Epithelial cell of umbilical artery (primary cell): ENCODE results near the gene TEX52. TPM values are rescaled to one million over a fixed set of nuclear protein-coding genes. Genes with fewer than 3 reads are reported as not detected.

ENCODE experiments used
- total RNA-seq: library from RNA; depleted of rRNA; stranded (reverse); fragments of >200 nt; gene quantifications from 2 replicates; pipeline ENCODE4 v1.2.3, GENCODE V29; 2014

TEX52 gene
- not detected in 2 replicates for total RNA-seq

DNA sequence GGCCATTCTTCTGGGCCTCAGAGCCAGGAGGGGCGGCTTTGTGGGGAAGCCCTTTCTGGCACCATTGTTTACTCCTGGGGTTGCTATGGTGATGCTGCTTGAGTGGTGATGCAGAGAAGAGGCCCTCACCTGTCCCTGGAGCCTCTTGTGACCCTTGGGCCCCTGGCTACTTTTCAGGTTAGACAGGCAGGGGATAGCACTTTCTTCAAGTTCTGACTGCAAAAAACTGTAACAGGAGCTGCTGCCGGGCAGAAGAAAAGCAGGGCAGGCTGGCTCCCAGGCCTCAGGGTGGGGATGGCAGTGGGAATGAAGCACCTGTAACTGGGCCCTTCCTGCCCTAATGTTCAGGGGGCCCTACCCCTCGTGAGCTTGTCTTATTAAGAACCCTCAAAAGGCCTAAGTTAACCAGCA is at the start of gene TEX52:
TSS of gene TEX52 (minus strand) at position 19 of the 411 bp plus-strand sequence. CDS start at position 6, 13 bp downstream.

DNA sequence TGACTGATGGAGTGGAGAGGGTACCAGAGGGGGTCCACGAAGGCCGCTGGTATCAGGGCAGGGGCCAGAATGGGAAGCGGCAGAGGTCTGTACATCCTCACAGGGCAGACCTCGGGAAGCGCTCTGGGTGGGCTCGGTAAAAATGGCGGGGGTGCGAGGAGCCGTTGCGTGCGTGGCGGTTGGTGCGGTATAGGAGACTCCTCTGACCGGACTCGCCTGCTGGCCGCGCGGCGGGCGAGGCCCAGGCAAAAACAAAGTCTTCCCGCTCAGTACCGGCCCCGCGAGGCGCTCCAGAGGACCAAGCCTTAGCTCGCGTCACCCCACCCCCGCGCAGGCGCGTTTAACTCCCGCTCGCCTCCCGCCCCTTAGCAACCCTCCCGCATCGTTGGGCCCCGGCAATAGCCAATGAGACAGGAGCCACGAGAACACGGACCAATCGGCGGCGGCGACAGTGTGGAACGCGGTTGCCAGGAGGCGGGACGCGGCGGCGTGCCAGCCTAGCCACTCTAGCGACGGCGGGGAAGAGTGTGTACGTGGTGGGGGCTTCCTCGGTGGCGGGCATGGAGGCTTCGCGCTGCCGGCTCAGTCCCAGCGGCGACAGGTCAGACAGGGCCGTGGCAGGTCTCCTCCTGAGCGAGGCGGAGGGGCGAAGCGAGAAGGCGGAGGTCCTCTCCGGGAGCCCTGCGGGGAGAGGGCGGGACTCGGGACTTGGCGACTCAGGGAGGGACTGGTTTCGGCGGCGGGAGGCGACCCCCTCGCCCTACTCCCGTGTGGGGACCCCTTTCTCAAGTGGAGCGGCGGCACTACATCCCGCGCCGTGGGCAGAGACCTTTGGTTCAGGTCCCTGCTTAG is 33.8 kb upstream of the TEX52 start, which contains the start of gene TULP3:
TSS of gene TULP3 (plus strand) at position 504 of the 852 bp plus-strand sequence. CDS start at position 561, 57 bp downstream.

DNA sequence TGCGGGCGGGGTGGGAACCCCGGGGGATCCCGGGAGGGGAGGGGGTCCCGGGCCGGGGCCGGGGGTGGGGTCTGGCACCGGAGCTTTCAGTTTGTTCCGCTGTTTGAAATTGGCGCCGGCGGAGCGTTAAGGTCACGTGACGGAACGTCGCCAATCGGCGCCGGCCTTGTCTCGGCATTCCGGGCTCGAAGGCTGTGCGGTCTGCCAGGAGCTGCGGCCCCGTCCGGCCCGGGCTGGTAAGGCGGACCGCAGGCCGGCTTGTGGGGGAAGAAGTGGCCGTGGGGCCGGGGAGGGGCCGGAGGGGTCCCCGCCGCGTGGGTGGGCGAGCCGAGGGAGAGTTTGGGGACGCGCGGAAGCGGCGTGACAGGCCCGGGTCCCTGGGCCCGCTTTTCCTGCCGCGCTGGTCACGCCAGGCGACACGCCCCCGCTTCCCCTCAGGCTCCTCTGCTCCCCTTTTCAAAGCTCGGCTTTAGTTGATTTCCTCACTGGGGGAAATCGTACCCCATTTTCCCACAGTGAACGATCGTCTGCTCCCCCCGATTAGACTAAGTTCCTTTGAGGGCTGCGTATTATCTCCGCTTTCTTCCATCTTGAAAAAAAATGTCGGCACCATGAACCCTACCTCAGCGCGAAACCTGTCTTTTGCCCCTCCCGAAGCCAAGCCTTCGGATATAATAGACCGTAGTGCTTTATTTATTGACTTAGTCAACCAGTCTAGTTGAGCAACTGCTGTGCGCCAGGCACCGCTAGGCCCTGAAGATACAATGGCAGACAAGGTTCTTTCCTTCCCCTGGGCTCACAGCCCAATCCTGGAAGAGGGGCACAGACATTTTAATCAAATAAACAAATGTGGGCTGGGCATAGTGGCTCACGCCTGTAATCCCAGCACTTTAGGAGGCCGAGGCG is 20.5 kb upstream of the TEX52 start, which contains the start of the genes FOXM1 and RHNO1:
TSS of gene FOXM1 (minus strand) at position 128 of the 906 bp plus-strand sequence. CDS start 2,696 bp downstream, outside the sequence.
TSS of gene RHNO1 (plus strand) at position 177 of the 906 bp plus-strand sequence. CDS start 8,144 bp downstream, outside the sequence.

DNA sequence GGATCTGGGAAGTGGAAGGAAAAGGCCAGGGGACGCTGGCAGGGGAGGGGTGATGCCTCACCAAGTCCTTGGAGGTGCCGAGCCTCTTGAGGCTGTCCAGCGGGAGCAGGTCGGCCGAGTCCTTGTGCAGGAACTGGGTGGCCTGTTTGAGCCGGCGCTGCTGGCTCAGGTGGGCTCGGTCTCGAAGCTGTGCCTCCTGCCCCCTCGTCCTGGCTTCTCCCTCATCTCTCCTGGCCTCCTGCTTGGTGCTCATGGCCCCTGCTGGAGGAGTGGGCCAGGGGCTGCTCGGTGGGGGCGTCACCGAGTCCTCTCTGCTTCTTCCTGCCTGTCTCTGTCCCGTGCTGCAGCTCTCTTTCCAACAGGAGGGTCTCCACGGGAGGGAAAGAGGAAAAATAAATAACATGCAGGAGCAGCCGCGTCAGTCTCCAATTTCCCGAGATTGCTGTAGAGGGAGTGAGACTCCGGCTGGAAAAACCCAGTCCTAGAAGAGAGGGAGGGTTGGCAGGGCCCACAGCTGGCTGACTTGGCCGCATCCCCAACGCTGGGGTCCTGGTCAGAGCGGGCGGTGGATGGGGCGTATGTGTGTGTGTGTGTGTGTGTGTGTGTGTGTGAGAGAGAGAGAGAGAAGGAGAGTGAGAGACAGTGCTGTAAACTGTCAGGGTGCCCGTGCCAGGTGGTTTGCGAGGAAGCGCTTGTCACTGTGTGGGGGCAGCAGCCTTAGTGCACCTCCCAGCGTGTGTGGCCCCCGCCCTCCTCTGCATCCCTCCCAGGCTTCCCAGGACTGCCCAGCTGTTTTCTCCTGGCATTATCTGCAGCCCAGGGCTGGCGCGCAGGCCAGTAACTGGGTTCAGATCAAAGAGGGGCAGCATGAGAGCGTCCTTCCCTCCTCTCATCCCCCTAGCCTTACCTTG is 22.0 kb downstream of the TEX52 start, which contains the start of gene NRIP2:
TSS of gene NRIP2 (minus strand) at position 455 of the 911 bp plus-strand sequence. CDS start at position 403, 52 bp downstream.

DNA sequence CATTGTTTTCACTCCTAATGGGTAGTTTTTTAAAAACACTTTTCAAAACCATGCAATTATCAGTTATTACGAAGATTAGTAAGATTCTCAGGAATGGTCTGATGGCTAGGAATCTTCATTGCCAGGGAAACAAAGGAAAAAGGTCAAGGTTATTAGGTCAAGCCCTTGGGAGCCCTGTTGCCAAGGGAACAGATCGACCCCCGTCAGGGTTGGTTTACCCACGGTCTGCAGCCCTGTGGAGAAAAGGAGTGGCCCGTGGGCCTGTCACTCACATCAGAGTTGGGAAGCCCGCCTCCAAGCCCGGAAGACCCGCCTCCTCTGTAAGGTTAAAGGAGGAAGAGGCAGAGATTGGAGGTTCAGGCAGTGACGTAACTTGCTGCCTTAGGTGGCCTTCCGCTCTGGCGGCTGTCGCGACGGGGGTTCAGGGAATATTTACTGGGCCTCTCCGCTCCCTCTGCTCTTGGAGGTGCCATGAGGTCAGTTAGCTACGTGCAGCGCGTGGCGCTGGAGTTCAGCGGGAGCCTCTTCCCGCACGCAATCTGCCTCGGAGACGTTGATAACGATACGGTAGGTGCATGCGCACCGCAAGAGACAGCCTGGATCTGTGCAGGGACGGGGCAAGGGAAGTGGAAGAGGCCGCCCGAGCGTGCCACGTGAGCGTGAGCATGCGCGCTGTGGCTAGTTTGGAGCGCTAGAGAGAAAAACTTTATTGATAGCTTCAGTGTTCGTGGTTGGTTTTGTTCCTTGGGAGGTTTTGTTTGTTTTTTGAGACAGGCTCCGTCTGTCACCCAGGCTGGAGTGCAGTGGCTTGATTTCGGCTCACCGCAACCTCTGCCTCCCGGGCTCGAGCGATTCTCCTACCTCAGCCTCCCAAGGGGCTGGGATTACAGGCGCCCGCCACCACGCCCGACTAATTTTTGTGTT is 44.3 kb downstream of the TEX52 start, which contains the start of gene ITFG2:
TSS of gene ITFG2 (plus strand) at position 379 of the 924 bp plus-strand sequence. CDS start at position 472, 93 bp downstream.

Other genes starting within 250 kb of the TEX52 start
- 69.2 and 92.4 TPM in 2 replicates for gene FKBP4, start 62.1 kb downstream of the TEX52 start, total RNA-seq
- gene ITFG2, start 44.4 kb downstream of the TEX52 start, total RNA-seq, result 10.1 and 11.1 TPM in 2 replicates
- not detected in 2 replicates for gene NRIP2, start 22.0 kb downstream of the TEX52 start, total RNA-seq
- gene FOXM1, start 20.1 kb upstream of the TEX52 start, total RNA-seq, result 5.2 and 7.9 TPM in 2 replicates
- 16.9 and 22.5 TPM in 2 replicates for gene RHNO1, start 20.2 kb upstream of the TEX52 start, total RNA-seq
- 12.3 and 14.7 TPM in 2 replicates for gene TULP3, start 33.9 kb upstream of the TEX52 start, total RNA-seq
- gene TEAD4, start 102.4 kb upstream of the TEX52 start, total RNA-seq, result 19.8 and 22.8 TPM in 2 replicates
- gene TSPAN9, start 220.3 kb upstream of the TEX52 start, total RNA-seq, result 35.1 and 50.6 TPM in 2 replicates